A673 (cell line): Measurements from ENCODE around the gene ETFRF1. TPM values are rescaled to one million over a fixed set of nuclear protein-coding genes. Genes with fewer than 3 reads are reported as not detected.

Experiments
- BruUV-seq: library from RNA; stranded (reverse); fragments of 400-500 nt; replicated peaks from 2 replicates; lab custom pipeline; 2021; lab: Mats Ljungman, UMichigan
- CTCF ChIA-PET: fragments of 300-600 bp; sonication (Branson Sonifier 250); formaldehyde crosslinking; loops from one replicate; lab custom pipeline; 2022; ENCODE audit warnings: antibody characterized with exemption; lab: Charles Lee
- POLR2A ChIA-PET: fragments of 300-600 bp; sonication (Branson Sonifier 250); formaldehyde crosslinking; loops from one replicate; lab custom pipeline; 2022; ENCODE audit warnings: antibody characterized with exemption; ENCODE audit not compliant: low non-redundant PET; lab: Charles Lee
- DNase-seq: peaks from one replicate; pipeline ENCODE4 v3.0.0-alpha.2; 2015; ENCODE audit warnings: low spot score
- H3K27ac ChIP-seq: fragments of 200-600 bp; sonication (generic); 2 replicates; pipeline ENCODE4 v1.5.1; 2016; ENCODE audit warnings: mixed run types, low read depth, mild to moderate bottlenecking, mixed read lengths, antibody characterized with exemption, low read length; ENCODE audit not compliant: poor library complexity, severe bottlenecking
- H3K27me3 ChIP-seq: fragments of 200-600 bp; sonication (generic); replicated peaks from 2 replicates; pipeline ENCODE4 v1.6.1; 2017; ENCODE audit warnings: mixed run types, low read depth, mild to moderate bottlenecking, mixed read lengths, antibody characterized with exemption, low read length; ENCODE audit not compliant: insufficient read depth, poor library complexity
- H3K36me3 ChIP-seq: fragments of 200-600 bp; sonication (generic); 2 replicates; pipeline ENCODE4 v1.6.1; 2016; ENCODE audit warnings: mixed run types, mild to moderate bottlenecking, mixed read lengths, antibody characterized with exemption, low read length; ENCODE audit not compliant: insufficient read depth, poor library complexity, severe bottlenecking
- H3K4me1 ChIP-seq: fragments of 200-600 bp; sonication (generic); 2 replicates; pipeline ENCODE4 v1.6.1; 2017; ENCODE audit warnings: mixed run types, mild to moderate bottlenecking, mixed read lengths, antibody characterized with exemption, low read length; ENCODE audit not compliant: insufficient read depth, poor library complexity, severe bottlenecking
- H3K4me3 ChIP-seq: fragments of 200-600 bp; sonication (generic); 2 replicates; pipeline ENCODE4 v1.5.1; 2016; ENCODE audit warnings: low read depth, mixed run types, mild to moderate bottlenecking, mixed read lengths, low read length; ENCODE audit not compliant: poor library complexity, severe bottlenecking
- H3K9me3 ChIP-seq: fragments of 200-600 bp; sonication (generic); 2 replicates; pipeline ENCODE4 v1.6.1; 2016; ENCODE audit warnings: mixed run types, low read depth, mild to moderate bottlenecking, mixed read lengths, antibody characterized with exemption, low read length; ENCODE audit not compliant: poor library complexity, severe bottlenecking
- CTCF ChIP-seq: fragments of 300-800, 200-600 bp; sonication (generic); conservative IDR thresholded peaks from 2 replicates; pipeline ENCODE4 v1.5.1; 2017; ENCODE audit warnings: low read depth, mild to moderate bottlenecking, antibody characterized with exemption, low read length, moderate library complexity, mixed read lengths
- EZH2 ChIP-seq: fragments of 200-600 bp; sonication (generic); IDR thresholded peaks from 2 replicates; pipeline ENCODE4 v1.6.1; 2017; ENCODE audit warnings: borderline replicate concordance, low read depth, mild to moderate bottlenecking, mixed read lengths, antibody characterized with exemption, low read length; ENCODE audit not compliant: poor library complexity, severe bottlenecking
- intact Hi-C: fragments of 100-400 bp; cut with micrococcal nuclease; formaldehyde crosslinking; loops from one replicate; pipeline ENCODE4 v1.10.0; 2022; ENCODE audit not compliant: unreplicated experiment
- total RNA-seq: library from RNA; stranded (reverse); gene quantifications from 2 replicates; pipeline ENCODE4 v1.2.3, GENCODE V29; 2021

ETFRF1 gene
- total RNA-seq, 1 experiment from 2014 or later: 12.9 TPM

GRCh38 chr12:25194722-25195055, 348 bp upstream of the ETFRF1 start:
- H3K27me3 ChIP-seq: no peaks in the 10 kb centered on the region
- peaks cover 5% of the 10 kb centered on the region for H3K4me1 ChIP-seq
- no peaks in the 10 kb centered on the region for H3K36me3 ChIP-seq
- H3K4me3 ChIP-seq: peak overlapping the region; percentile 68
- peak overlapping the region; percentile 47 for H3K27ac ChIP-seq
- ChIA-PET CTCF (no interaction called here), POLR2A (no interaction called here)
- intact Hi-C loops: no loop called here
- H3K9me3 ChIP-seq: no peaks in the 10 kb centered on the region
- no peak for DNase-seq
- no peak for TF ChIP-seq CTCF
- no peak for TF ChIP-seq EZH2
- BruUV-seq: no TSS peak

GRCh38 chr12:25197608-25198007, 2.6 kb downstream of the ETFRF1 start:
- Histone ChIP-seq H3K4me3 (no peak overlapping the region), H3K36me3 (no peaks in the 10 kb centered on the region), H3K4me1 (peaks cover 5% of the 10 kb centered on the region), H3K9me3 (no peaks in the 10 kb centered on the region), H3K27ac (no peak overlapping the region), H3K27me3 (no peaks in the 10 kb centered on the region)
- DNase-seq: no peak
- intact Hi-C loops: no loop called here
- POLR2A ChIA-PET: no interaction called here
- CTCF ChIA-PET: no interaction called here
- BruUV-seq: no TSS peak
- TF ChIP-seq CTCF (no peak), EZH2 (no peak)

DNA sequence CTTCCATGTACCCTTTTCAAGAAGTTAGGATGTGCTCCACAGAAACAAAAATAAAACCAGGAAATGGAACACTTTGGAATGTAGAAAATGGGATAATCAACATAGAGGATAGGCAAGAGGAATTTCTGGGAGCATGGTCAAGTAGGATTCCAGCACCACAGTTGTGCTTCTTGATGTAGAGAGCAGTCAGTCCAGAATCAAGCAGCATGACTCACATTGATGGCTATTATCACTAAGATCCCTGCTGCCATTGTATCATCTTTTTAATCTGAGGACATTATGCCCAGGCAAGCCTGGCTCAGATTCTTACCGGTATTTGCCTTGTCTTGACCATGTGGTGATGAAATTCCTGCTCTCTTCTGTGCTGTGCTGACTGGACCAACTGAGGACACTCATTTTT, 5.7 kb downstream of the ETFRF1 start:
- no peak for TF ChIP-seq CTCF
- no peak for TF ChIP-seq EZH2
- no peak for DNase-seq
- H3K4me3 ChIP-seq: no peak overlapping the region
- ChIA-PET CTCF (no interaction called here), POLR2A (no interaction called here)
- H3K9me3 ChIP-seq: no peaks in the 10 kb centered on the region
- H3K27ac ChIP-seq: no peak overlapping the region
- no peaks in the 10 kb centered on the region for H3K27me3 ChIP-seq
- BruUV-seq: no TSS peak
- intact Hi-C loops: no loop called here
- H3K4me1 ChIP-seq: no peaks in the 10 kb centered on the region
- H3K36me3 ChIP-seq: no peaks in the 10 kb centered on the region

DNA sequence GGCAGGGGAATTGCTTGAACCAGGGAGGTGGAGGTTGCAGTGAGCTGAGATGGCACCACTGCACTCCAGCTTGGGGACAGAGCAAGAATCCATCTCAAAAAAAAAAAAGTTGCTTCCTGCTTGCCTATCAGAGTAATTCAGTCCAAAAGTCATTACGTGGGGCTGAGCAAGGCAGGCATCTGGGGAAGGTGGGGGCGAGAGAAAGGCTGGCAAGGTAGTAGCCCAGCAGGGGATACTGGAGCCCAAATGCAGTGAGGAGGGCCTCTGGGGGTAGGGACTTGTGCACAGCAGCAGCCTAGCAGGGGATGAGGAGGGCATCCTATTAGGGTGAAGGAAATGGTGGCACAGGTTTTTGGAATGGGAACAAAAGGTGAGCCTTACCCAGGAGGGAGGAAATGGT, 7.1 kb downstream of the ETFRF1 start:
- intact Hi-C loops: no loop called here
- no peaks in the 10 kb centered on the region for H3K27me3 ChIP-seq
- ChIA-PET POLR2A (no interaction called here), CTCF (no interaction called here)
- DNase-seq: no peak
- no peaks in the 10 kb centered on the region for H3K9me3 ChIP-seq
- H3K4me1 ChIP-seq: no peaks in the 10 kb centered on the region
- H3K36me3 ChIP-seq: no peaks in the 10 kb centered on the region
- H3K4me3 ChIP-seq: no peak overlapping the region
- no peak for TF ChIP-seq CTCF
- TF ChIP-seq EZH2: no peak
- H3K27ac ChIP-seq: no peak overlapping the region
- BruUV-seq: no TSS peak
